ENCODE results near the gene PANX1.
"Not testable (repeated sequence)": the region's sequence is repeated elsewhere in the genome, so short reads cannot be mapped to it uniquely, and the experiment has no call there.

PANX1 gene

DNA sequence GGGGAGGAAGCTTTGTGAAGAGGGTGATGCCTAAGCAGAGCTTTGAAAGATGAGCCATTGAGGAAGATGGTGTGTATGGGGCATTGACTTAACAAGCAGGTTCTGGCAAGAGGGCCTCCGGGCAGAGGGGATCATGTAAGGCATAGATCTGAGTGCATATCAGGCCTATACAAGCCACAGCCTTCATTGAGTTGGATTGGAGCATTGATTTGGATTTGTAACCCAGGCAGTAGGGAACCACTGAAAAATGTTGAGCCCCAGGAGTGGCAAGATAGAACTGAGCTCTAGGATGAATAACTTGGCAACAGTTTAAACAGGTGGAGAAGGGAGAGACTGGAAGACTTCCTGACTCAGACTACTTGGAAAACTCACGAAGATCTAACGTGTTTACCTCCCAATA, 21.4 kb downstream of the PANX1 start:
- no peak for DNase-seq (ENCODE audit: low read depth)

DNA sequence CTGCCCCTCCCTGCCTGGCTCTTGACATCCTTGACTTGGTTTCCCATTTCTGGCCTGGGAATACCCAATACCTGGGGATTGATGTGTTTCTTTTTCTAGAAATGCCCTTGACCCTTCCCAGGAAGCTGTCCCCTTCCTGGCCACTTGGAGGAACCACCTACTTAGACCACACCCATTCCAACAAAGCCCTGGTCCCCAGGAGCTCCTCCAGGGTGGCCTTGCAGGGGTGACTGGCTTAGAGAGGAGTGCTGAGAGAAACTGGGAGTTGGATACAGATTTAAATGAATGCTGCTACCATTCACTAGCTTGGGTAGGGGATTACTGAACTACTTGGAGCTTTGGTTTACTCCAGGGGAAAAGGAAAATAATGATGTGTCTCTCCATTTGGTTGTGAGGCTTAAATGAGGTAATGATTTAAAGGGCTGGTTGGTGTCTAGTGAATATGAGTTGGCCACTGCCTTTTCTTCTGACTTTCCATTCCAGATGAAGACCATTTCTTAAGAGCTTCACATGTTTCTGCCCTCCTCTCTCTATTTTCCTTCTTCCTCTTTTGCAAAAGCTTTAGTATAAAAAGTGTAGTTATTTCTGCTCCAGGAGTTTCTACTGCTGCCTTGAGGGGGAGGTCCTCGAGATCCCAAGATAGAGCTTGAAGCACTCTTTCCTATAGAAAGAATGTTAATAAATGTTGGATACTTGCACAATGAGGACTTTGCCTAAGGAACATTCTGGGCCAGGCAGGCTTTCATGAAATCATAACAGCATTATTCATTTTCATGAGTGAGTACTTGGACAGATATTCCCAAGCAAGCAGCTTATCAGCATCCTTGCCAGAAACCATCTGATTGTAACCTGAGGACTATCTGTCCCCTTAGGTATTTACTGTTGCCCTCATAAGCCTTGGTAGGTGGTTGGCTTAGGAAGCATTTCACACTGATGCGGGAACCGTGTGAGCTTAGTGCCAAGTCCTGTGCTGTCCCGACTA, 22.4 kb downstream of the PANX1 start:
- DNase-seq (ENCODE audit: low read depth), result no peak

DNA sequence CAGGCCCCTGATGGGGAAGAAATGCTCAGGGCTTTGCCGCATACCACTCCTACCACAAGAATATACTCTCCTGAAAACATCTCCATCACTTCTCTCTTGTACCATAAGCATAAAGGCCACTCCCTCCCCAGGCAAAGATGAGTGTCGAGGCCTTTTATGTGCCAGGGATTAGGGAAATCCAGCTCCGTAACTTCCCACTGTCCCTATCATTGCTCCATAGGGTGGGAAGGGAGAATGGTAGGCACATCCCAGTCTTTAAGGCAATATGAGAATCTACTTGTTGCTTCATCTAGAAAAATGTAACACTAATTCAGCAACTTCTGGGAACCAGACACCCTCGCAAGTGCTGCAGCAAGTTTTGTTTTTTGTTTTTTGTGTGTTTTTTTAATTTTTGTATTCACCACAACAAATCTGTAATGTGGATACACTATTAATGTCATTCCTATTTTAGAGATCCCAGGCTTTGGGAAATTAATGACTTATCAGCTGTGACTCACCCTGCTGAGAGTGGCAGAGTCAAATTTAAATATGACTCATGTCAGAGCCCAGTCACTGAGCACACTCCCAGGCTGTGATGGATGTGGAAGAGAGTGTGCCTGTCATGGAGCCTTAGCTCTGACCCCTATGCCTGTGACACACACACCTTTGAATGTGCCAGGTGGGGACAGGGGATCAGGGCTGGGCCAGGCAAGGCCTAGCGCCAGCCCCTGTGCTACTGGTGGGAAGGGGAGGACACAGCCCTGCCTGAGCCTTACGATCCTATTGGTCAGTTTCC, 23.4 kb downstream of the PANX1 start:
- peak; percentile 82 for DNase-seq (ENCODE audit: low read depth)

DNA sequence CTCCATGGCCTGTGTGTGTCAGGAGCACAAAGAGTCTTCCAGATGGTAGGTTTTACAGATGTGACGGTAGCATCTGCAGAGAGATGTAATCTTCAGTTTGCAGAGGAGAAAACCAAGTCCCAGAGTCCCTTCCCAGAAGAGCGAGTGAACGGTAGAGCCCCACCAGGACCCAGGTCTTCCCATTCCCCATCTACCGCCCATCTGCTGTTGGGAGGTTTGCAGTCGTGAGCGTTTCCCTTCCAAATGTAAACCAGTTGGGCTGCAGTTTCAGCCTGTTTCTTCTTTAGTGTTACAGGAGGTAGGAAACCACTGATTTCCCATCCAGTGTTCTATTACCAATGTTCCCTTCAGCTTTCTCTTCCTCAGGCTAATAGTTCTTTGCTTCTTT, 24.0 kb downstream of the PANX1 start:
- no peak for DNase-seq (ENCODE audit: low read depth)

DNA sequence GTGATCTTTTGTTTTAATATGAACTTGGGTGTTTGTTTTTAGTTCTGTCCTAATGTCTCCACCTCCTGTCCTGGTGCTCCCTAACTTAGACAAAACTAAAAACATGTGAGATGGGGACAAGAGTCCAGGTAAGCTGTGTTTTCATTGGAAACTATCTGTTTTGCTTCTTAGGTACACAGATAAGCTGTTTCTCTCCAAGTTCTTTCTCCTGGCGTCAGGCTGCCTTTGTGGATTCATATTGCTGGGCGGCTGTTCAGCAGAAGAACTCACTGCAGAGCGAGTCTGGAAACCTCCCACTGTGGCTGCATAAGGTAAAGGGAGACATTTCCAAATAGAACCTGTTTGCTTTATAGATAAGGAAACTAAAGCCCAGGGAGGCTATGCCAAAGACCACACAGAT, 24.7 kb downstream of the PANX1 start:
- DNase-seq (ENCODE audit: low read depth), result no peak

DNA sequence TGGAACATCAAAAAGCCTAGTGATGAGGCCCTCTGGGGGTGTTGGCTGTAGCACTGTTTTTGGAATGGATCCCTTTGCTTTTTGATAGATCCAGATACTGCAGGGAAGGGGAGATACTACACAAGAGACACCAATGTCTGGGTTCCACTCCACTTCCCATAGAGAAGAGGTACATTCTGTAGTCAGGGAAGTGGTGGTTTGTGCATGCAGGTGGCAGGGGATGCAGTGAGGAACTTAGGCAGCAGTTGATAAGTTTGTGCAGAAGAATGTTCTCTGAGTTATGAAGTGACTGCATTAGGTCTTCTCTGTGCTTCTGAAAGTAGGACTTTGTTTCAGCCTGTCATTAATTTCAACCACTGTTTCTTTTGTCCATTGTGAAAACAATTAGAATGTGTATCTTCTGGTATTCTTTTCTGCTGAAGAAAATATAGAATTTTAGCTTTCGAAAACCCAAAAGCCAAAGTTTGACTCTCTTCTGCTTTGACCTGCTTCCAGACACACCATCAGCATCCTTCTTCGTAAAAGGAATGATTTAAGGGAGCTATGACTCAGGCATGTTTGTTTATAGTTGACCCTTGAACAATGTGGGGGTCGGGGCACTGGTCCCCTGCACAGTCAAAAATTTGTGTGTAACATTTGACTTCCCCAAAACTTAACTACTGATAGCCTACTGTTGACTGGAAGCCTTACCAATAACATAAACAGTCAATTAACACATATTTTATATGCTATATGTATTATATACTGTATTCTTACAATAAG, 25.6 kb downstream of the PANX1 start:
- no peak for DNase-seq (ENCODE audit: low read depth)

DNA sequence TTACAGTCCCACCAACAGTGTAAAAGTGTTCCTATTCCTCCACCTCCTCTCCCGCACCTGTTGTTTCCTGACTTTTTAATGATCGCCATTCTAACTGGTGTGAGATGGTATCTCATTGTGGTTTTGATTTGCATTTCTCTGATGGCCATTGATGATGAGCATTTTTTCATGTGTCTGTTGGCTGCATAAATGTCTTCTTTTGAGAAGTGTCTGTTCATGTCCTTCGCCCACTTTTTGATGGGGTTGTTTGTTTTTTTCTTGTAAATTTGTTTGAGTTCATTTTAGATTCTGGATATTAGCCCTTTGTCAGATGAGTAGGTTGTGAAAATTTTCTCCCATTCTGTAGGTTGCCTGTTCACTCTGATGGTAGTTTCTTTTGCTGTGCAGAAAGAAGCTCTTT, 28.7 kb downstream of the PANX1 start:
- DNase-seq (ENCODE audit: low read depth), result not testable (repeated sequence)

DNA sequence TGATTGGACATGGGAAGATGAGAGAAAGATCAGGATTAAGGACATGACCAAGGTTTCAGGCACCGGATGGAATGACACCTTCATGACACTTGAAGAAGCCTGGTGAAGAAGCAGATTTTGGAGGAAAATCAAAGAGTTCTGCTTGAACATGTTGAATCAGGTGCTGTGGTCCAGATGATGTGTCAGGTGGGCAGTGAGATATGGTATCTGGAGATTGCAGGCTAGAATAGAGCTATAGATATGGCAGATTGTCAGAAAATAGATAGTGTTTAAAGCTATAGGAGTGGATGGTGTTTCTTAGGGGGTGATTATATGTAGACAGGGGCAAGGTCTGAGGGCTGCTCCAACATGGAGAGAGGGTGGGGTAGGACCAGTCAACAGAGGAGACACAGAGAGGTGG, 40.2 kb downstream of the PANX1 start:
- DNase-seq (ENCODE audit: low read depth), result no peak

DNA sequence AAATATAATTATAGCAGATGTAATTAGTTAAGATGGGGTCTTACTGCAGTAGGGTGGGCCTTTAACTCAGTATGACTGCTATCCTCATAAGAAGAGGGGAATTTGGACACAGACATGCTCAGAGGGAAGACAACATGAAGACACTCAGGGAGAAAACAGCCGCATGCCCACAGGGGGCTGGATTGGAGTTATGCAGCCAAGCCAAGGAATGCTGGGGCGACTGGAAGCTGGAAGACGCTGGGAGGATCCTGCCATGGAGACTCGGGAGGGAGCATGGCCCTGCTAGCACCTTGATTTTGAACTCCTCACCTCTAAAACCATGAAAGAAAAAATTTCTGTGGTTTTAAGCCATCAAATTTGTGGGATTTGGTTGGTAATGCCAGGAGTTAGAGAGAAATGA, 40.9 kb downstream of the PANX1 start:
- DNase-seq (ENCODE audit: low read depth), result no peak

DNA sequence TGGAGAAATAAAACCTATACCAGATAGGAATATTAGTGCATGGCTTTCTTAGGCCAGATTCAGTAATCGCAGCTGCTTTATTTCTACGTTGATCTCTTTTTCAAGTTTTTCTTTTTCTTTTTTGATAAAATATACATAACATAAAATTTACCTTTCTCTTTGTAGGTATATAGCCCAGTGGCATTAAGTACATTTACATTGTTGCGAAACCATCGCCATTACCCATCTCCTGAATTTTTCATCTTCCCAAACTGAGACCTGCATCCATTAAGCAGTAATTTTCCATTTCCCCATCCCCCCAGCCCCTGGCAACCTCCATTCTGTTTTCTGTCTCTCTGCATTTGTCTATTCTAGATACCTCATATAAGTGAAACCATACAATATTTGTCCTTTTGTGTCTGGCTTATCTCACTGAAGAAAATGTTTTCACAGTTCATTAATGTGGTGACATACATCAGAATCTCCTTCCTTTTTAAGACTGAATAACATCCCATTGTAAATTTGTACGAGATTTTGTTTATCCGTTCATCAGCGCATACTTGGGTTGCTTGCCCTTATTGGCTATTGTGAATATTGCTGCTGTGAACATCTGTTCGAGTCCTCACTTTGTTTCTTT, 41.4 kb downstream of the PANX1 start:
- DNase-seq (ENCODE audit: low read depth), result no peak

DNA sequence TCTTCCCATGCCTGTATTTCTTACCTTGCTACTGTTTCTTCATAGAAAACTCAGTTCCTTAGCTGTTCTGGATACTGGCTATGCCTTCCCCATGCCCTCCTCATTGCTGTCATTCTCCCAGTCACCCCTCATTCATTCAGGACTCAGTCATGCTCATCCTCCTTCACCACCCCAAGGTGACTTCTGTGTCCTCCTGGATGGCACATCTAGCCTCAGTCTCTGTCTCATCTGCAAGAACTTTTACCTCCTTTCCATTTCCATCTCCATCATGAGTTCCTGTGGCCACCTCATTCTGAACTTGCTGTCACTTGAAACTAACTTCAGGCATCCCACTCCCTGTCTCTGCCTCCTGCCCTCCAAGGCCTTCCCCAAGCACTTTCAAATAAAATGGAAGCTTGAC, 42.3 kb downstream of the PANX1 start:
- no peak for DNase-seq (ENCODE audit: low read depth)

DNA sequence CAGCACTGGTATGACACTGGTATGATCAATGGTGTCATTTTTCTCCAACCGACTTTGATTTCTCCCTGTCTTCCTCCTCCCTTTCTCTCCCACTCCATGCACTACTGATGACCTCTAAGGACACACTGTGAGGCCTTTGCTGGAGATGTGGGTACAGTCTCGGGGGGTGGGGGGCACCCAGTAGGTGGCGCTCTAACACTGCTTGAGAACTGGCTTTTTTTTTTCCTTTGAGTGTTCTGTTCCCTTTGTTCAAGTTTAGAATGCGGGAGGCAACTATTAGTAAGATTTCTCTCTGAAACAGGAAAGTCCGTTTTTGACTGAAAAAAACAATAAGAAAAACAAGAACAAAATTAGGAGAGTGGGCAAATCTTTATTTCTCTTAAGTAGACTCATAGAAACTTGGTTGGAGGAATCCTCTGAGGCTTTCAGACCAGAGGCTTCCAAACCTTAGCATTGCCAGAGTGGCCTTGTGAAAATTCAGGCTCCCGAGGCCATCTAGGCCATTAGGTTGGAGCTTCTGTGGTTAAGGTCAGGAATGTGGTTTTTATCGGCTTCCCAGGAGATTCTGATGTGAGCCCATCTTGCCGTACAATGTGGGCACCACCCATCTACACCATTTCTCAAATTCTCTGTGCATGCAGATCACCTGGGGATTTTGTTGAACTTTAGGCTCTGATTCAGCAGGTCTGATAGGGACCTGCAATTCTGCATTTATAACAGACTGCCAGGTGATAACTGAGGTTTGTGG, 43.2 kb downstream of the PANX1 start:
- DNase-seq (ENCODE audit: low read depth), result no peak

DNA sequence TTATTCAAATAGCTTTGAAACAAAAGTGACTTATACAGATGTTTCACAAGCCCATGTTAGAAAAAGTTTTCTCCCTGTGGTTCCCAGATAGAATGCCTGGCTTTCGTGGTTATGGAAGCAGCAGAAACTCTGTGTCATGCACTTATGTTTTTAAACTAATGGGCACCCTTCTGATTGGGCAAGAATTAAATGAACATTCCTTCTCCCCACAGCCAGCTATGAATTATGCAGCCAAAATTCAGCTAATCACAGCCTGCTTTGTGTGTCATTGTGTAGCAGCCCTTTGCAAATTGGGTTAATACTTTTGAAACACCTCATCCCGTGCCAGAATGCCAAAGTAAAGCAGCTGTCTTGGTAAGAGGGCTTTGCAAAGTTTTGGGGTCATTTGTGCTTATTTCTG, 46.9 kb downstream of the PANX1 start:
- peak; percentile 81 for DNase-seq (ENCODE audit: low read depth)

DNA sequence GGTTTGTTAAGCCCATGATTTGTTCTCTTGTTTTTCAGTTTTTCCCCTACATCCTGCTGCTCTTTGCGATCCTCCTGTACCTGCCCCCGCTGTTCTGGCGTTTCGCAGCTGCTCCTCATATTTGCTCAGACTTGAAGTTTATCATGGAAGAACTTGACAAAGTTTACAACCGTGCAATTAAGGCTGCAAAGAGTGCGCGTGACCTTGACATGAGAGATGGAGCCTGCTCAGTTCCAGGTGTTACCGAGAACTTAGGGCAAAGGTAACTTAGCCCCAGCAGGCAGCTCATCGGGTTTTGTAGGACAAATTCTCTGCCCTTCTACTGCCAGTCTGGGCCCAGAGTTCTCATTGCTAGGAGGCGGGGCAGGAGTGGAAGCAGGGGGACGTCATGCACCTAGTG, 49.7 kb downstream of the PANX1 start:
- no peak for DNase-seq (ENCODE audit: low read depth)

DNA sequence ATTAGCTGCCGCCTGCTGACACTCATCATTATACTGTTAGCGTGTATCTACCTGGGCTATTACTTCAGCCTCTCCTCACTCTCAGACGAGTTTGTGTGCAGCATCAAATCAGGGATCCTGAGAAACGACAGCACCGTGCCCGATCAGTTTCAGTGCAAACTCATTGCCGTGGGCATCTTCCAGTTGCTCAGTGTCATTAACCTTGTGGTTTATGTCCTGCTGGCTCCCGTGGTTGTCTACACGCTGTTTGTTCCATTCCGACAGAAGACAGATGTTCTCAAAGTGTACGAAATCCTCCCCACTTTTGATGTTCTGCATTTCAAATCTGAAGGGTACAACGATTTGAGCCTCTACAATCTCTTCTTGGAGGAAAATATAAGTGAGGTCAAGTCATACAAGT, 51.1 kb downstream of the PANX1 start:
- no peak for DNase-seq (ENCODE audit: low read depth)

DNA sequence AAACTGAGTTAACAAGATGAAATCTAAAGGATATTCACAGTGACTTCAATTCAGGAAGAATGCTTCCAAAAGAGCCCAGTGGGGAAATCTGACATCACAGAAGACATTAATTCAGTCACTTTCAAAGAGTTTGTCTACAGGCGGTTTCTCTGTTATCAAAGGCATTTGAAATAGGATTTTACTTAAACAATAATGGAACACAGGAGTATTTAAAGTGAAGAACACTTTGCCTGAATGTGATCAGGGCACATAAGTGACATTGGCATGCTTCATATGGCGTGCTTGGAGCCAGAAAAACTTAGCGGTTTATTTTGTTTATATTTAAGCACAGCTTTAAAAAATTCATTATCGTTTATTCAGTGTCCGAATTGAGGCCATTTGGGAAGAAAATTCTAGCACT, 52.9 kb downstream of the PANX1 start:
- DNase-seq (ENCODE audit: low read depth), result no peak

DNA sequence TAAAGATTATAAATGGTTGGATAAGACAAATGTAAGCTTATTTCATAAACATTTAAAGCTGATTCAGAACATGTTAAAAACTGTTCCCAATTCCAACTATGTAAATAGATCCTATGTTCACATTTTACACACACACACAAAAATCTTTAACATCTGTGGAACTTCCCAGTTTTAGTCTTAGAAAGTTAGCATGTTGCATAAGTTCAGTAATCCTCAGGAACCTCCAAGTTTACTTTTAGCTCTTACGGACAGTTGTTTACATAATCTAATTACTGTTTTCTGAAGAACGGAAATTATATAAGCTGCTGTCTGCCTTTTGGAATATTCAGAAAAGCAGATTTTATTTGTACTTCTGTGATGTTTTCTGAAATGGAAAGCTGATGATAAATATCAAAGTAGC, 53.3 kb downstream of the PANX1 start:
- DNase-seq (ENCODE audit: low read depth), result no peak

DNA sequence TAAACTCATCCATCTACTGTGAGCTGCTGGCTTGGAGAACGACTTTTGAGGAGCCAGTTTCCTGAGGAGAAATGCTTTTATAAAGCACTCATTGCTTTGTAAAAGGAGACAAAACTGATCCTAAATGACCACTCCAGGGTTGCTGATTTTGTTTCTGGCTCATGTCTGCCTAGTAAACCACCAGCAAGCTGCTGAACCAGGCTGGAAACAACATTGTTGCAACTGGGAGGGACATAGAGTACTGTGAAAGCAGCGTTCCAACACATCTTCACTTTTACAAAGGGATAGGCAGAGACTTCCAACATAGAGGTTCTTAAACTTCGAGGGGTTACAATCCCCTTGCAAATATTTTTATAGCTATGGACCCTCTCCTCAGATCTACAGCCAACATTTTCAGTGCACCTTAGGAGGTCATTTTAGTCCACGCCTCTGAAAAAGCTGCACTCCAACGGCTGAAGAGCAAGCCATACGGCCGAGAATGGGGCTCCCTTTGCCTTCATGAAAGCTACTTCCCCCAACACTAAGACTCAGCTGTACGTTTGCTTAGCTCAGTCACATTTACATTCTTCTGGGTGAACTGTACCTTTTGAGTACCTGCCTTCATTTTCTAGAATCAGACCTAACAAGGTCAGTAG, 54.7 kb downstream of the PANX1 start:
- DNase-seq (ENCODE audit: low read depth), result no peak

DNA sequence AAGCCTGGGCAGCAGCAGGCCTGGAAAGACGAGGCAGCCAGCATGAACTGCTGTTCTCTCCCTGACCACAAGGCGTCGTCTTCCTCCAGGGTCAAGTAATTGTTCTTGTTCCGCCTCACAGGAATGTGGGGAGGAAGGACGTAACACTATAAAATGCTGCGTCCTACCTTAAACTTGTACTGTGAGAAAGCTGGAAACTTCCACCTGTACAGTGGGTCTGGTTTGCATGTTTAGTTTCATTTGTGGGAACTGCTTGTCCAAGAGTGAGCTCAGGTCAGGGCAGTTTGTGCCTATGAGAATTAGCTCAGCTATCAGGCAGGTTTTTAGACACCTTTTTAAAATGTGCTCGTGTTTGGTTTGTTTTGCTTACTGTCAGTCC, 55.2 kb downstream of the PANX1 start:
- DNase-seq (ENCODE audit: low read depth), result no peak

DNA sequence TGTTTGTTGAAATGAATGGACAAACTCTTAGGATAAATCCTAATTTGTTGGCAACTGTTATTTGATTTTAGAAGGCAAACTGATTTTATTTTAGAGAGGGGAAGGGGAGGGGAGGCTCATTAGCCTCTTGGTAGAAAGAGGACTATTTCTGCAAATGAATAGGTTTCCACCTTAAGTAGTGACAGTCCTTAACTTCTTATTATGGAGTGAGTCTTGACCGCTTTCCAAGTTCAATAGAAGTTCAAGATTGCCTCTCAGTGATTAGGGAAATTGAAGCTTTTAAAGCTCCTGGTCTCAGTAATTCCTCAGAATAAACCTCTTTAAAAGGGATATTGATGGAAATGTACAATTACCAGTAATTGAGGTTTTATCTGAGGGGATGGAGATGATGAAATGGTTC, 55.7 kb downstream of the PANX1 start:
- no peak for DNase-seq (ENCODE audit: low read depth)

DNA sequence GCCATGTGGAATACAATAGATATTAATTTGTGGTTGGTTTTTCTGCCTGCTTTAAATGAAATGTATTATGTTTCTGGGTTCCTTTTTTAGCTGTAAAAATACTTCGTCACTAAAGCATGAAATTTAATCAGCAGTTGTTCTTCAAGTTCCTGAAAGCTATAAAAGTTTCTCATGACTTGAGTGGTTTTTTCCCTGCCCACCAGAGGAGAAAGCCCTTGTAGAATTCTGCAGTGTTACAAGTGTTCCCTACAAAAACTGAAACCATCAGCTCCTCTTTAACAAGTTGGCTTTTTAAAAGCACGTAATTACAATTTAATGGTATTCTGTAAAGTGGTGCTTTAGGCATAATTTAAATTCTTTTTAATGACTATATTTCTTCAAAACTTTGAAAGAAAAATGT, 56.2 kb downstream of the PANX1 start:
- no peak for DNase-seq (ENCODE audit: low read depth)

All from HS-5 (cell line).